GM23338 (cell line): ENCODE results near the gene RNF121. TPM values are rescaled to one million over a fixed set of nuclear protein-coding genes. Genes with fewer than 3 reads are reported as not detected.

ENCODE experiments used
- ATAC-seq: fragments of 200-7000 bp; cut with Tn5 transposase; 3 replicates; pipeline ENCODE4 v1.9.1; 2020
- DNase-seq: peaks from one replicate; pipeline ENCODE4 v3.0.0-alpha.2; 2015; ENCODE audit warnings: low spot score
- H2AFZ ChIP-seq: fragments of 200-600 bp; sonication (generic); 2 replicates; pipeline ENCODE4 v1.8.0; 2016; ENCODE audit warnings: antibody characterized with exemption, mild to moderate bottlenecking, moderate library complexity
- H3F3A ChIP-seq: fragments of 200-600 bp; sonication (generic); replicated peaks from 2 replicates; pipeline ENCODE4 v1.8.0; 2017; ENCODE audit warnings: antibody characterized with exemption, mixed run types, low read depth
- H3K27ac ChIP-seq: fragments of 200-600 bp; sonication (generic); 2 replicates; pipeline ENCODE4 v1.6.1; 2016; ENCODE audit warnings: low read depth
- H3K27me3 ChIP-seq: fragments of 200-600 bp; sonication (generic); 2 replicates; pipeline ENCODE4 v1.8.0; 2016; ENCODE audit warnings: mild to moderate bottlenecking, mixed run types, moderate library complexity; ENCODE audit not compliant: insufficient read depth
- H3K36me3 ChIP-seq: fragments of 200-600 bp; sonication (generic); 2 replicates; pipeline ENCODE4 v1.8.0; 2016; ENCODE audit warnings: mild to moderate bottlenecking; ENCODE audit not compliant: insufficient read depth
- H3K4me1 ChIP-seq: fragments of 200-600 bp; sonication (generic); 2 replicates; pipeline ENCODE4 v1.8.0; 2016; ENCODE audit warnings: mild to moderate bottlenecking, moderate library complexity; ENCODE audit not compliant: insufficient read depth
- H3K4me2 ChIP-seq: fragments of 200-600 bp; sonication (generic); 2 replicates; pipeline ENCODE4 v1.7.1; 2017; ENCODE audit warnings: mixed run types
- H3K4me3 ChIP-seq: fragments of 200-600 bp; sonication (generic); 2 replicates; pipeline ENCODE4 v1.6.1; 2016; ENCODE audit warnings: mixed run types
- H3K79me2 ChIP-seq: fragments of 200-600 bp; sonication (generic); replicated peaks from 2 replicates; pipeline ENCODE4 v1.8.0; 2017; ENCODE audit warnings: mild to moderate bottlenecking; ENCODE audit not compliant: insufficient read depth
- H3K9me2 ChIP-seq: fragments of 200-600 bp; sonication (generic); 2 replicates; pipeline ENCODE4 v1.8.0; 2017; ENCODE audit not compliant: insufficient read depth
- H4K20me1 ChIP-seq: fragments of 200-600 bp; sonication (generic); replicated peaks from 2 replicates; pipeline ENCODE4 v1.8.0; 2017; ENCODE audit warnings: mild to moderate bottlenecking; ENCODE audit not compliant: insufficient read depth
- H3K27ac Mint-ChIP-seq: 2 replicates; pipeline ENCODE4 v1.8.0; 2020; ENCODE audit warnings: inconsistent platforms, mild to moderate bottlenecking, moderate library complexity, mixed read lengths
- H3K27me3 Mint-ChIP-seq: 3 replicates; pipeline ENCODE4 v1.8.0; 2022; ENCODE audit warnings: low read depth, mild to moderate bottlenecking, moderate library complexity, mixed read lengths, inconsistent platforms; ENCODE audit not compliant: insufficient read depth, poor library complexity
- H3K36me3 Mint-ChIP-seq: 3 replicates; pipeline ENCODE4 v1.8.0; 2021; ENCODE audit warnings: low read depth, mild to moderate bottlenecking, inconsistent platforms, moderate library complexity, mixed read lengths
- H3K4me1 Mint-ChIP-seq: 3 replicates; pipeline ENCODE4 v1.8.0; 2020; ENCODE audit warnings: mild to moderate bottlenecking, inconsistent platforms, mixed read lengths
- H3K4me3 Mint-ChIP-seq: 3 replicates; pipeline ENCODE4 v1.8.0; 2021; ENCODE audit warnings: moderate library complexity, mild to moderate bottlenecking, inconsistent platforms, mixed read lengths
- H3K9me3 Mint-ChIP-seq: 3 replicates; pipeline ENCODE4 v1.8.0; 2020; ENCODE audit warnings: moderate library complexity, mild to moderate bottlenecking, inconsistent platforms, mixed read lengths
- JUNB ChIP-seq: IDR thresholded peaks from one replicate; pipeline ENCODE4 v1.6.1; 2016; ENCODE audit warnings: antibody characterized with exemption; ENCODE audit not compliant: unreplicated experiment
- STAT1 ChIP-seq: IDR thresholded peaks from one replicate; pipeline ENCODE4 v1.6.1; 2016; ENCODE audit warnings: antibody characterized with exemption; ENCODE audit not compliant: unreplicated experiment
- polyA plus RNA-seq: library from polyadenylated mRNA; unstranded; fragments of >200 nt; fragmentation: Nextera tagmentation; extraction: Ambion mirVana; gene quantifications from 2 replicates; pipeline ENCODE4 v1.2.1, GENCODE V29; 2016
- total RNA-seq: library from RNA; depleted of rRNA; stranded (reverse); fragments of >200 nt; shearing (Covaris generic); gene quantifications from 2 replicates; pipeline ENCODE4 v1.2.3, GENCODE V29; 2014
- TF ChIP-seq, protein P1 (sequence below): fragments of 250-450 bp; sonication (Bioruptor Pico); IDR thresholded peaks from 2 replicates; pipeline ENCODE4 v1.5.0; 2020; ENCODE audit warnings: mild to moderate bottlenecking, moderate library complexity
- TF ChIP-seq, protein P2 (sequence below), 2 experiments: fragments of 200-600 bp in 1 of 2; sonication (generic) in 1 of 2; conservative IDR thresholded peaks; 2 replicates each; pipeline versions ENCODE4 v1.5.1 to v1.6.1; 2016 to 2017; ENCODE audit warnings: antibody characterized with exemption in 2 of 2, low read depth in 2 of 2, mild to moderate bottlenecking in 2 of 2, moderate library complexity in 1 of 2
- TF ChIP-seq, protein P3 (sequence below): IDR thresholded peaks from one replicate; pipeline ENCODE4 v1.6.1; 2018; ENCODE audit warnings: antibody characterized with exemption; ENCODE audit not compliant: unreplicated experiment

The RNF121 gene
- total and polyA plus RNA-seq, 2 experiments from 2014 or later = 7.8 to 37.7 TPM

DNA sequence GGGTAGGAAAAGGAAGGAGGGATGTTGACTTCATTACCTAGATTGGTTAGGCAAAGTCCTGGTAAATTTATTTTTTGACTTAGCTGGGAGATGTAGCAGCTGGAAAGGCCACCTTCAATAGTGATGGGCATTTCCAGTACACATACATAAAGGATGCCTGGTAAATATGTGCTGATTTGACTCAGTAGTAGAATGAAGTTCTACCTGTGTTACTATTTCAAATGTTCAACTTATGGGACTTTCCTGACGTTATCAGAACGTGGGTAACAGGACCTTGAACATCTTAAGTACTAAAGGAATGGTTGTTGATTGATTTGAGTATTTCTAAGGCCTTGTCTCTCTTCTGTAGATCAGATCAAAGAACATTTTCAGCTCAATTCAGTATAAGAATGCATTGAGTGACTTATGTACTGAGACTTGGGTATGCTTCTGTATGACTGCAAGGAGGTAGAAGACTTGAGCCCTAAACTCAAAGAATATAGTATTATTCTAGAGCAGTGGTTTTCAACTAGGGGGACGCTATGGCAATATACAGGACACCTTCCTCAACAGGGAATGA is 27.1 kb downstream of the RNF121 start (continued):
- TF ChIP-seq, protein P1, sequence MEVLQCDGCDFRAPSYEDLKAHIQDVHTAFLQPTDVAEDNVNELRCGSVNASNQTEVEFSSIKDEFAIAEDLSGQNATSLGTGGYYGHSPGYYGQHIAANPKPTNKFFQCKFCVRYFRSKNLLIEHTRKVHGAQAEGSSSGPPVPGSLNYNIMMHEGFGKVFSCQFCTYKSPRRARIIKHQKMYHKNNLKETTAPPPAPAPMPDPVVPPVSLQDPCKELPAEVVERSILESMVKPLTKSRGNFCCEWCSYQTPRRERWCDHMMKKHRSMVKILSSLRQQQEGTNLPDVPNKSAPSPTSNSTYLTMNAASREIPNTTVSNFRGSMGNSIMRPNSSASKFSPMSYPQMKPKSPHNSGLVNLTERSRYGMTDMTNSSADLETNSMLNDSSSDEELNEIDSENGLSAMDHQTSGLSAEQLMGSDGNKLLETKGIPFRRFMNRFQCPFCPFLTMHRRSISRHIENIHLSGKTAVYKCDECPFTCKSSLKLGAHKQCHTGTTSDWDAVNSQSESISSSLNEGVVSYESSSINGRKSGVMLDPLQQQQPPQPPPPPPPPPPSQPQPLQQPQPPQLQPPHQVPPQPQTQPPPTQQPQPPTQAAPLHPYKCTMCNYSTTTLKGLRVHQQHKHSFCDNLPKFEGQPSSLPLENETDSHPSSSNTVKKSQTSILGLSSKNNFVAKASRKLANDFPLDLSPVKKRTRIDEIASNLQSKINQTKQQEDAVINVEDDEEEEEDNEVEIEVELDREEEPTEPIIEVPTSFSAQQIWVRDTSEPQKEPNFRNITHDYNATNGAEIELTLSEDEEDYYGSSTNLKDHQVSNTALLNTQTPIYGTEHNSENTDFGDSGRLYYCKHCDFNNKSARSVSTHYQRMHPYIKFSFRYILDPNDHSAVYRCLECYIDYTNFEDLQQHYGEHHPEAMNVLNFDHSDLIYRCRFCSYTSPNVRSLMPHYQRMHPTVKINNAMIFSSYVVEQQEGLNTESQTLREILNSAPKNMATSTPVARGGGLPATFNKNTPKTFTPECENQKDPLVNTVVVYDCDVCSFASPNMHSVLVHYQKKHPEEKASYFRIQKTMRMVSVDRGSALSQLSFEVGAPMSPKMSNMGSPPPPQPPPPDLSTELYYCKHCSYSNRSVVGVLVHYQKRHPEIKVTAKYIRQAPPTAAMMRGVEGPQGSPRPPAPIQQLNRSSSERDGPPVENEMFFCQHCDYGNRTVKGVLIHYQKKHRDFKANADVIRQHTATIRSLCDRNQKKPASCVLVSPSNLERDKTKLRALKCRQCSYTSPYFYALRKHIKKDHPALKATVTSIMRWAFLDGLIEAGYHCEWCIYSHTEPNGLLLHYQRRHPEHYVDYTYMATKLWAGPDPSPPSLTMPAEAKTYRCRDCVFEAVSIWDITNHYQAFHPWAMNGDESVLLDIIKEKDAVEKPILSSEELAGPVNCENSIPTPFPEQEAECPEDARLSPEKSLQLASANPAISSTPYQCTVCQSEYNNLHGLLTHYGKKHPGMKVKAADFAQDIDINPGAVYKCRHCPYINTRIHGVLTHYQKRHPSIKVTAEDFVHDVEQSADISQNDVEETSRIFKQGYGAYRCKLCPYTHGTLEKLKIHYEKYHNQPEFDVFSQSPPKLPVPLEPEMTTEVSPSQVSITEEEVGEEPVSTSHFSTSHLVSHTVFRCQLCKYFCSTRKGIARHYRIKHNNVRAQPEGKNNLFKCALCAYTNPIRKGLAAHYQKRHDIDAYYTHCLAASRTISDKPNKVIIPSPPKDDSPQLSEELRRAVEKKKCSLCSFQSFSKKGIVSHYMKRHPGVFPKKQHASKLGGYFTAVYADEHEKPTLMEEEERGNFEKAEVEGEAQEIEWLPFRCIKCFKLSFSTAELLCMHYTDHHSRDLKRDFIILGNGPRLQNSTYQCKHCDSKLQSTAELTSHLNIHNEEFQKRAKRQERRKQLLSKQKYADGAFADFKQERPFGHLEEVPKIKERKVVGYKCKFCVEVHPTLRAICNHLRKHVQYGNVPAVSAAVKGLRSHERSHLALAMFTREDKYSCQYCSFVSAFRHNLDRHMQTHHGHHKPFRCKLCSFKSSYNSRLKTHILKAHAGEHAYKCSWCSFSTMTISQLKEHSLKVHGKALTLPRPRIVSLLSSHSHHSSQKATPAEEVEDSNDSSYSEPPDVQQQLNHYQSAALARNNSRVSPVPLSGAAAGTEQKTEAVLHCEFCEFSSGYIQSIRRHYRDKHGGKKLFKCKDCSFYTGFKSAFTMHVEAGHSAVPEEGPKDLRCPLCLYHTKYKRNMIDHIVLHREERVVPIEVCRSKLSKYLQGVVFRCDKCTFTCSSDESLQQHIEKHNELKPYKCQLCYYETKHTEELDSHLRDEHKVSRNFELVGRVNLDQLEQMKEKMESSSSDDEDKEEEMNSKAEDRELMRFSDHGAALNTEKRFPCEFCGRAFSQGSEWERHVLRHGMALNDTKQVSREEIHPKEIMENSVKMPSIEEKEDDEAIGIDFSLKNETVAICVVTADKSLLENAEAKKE = no peak
- TF ChIP-seq STAT1 (no peak), JUNB (no peak)
- TF ChIP-seq, protein P2, sequence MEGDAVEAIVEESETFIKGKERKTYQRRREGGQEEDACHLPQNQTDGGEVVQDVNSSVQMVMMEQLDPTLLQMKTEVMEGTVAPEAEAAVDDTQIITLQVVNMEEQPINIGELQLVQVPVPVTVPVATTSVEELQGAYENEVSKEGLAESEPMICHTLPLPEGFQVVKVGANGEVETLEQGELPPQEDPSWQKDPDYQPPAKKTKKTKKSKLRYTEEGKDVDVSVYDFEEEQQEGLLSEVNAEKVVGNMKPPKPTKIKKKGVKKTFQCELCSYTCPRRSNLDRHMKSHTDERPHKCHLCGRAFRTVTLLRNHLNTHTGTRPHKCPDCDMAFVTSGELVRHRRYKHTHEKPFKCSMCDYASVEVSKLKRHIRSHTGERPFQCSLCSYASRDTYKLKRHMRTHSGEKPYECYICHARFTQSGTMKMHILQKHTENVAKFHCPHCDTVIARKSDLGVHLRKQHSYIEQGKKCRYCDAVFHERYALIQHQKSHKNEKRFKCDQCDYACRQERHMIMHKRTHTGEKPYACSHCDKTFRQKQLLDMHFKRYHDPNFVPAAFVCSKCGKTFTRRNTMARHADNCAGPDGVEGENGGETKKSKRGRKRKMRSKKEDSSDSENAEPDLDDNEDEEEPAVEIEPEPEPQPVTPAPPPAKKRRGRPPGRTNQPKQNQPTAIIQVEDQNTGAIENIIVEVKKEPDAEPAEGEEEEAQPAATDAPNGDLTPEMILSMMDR (conservative IDR thresholded peaks at IDR 0.05; ENCODE audit: low read depth in 2 of 2) = no peak

DNA sequence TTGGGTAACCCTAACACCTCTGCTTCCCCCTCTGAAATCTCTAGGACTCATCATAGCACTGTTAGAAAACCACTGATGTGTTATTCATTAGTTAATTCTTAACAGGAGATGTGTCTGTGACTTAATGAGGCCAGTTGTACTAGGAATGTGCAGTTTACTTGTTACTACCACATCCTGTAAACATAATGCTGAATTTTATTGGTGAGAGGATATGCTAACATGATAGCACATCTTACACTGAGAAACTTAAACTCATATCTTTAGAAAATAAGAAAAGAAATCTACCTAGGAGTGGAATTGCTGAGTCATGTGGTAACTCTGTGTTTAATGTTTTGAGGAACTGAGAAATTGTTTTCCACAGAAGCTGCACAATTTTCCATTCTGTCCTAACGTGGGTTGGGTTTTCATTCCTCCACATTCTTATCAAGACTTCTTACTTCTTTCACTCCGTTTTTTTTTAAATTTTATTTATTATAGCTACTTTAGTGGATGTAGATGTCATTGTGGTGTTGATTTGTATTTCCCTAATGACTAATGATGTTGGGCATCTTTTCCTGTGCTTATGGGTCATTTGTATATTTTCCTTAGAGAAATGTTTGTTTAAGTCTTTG is 33.7 kb downstream of the RNF121 start:
- Histone ChIP-seq H3K27ac (no peak overlapping the region), H3K9me2 (no peaks in the 10 kb centered on the region), H3K4me1 (no peaks in the 10 kb centered on the region), H3K79me2 (peaks cover 16% of the 10 kb centered on the region), H3F3A (no peaks in the 10 kb centered on the region), H3K27me3 (no peaks in the 10 kb centered on the region), H3K36me3 (peaks cover 8% of the 10 kb centered on the region; the same call in 1 of the 2 replicates), H3K4me3 (no peak overlapping the region), H2AFZ (no peak overlapping the region), H4K20me1 (peaks cover 9% of the 10 kb centered on the region), H3K4me2 (no peak overlapping the region)
- ATAC-seq (no peak), DNase-seq (no peak)
- H3K4me1 Mint-ChIP-seq = no peaks in the 10 kb centered on the region
- H3K9me3 Mint-ChIP-seq = no peaks in the 10 kb centered on the region
- H3K4me3 Mint-ChIP-seq = no peak overlapping the region
- no peak overlapping the region for H3K27ac Mint-ChIP-seq
- H3K27me3 Mint-ChIP-seq = no peaks in the 10 kb centered on the region
- H3K36me3 Mint-ChIP-seq = peaks cover 26% of the 10 kb centered on the region
- TF ChIP-seq STAT1 (no peak), JUNB (no peak)
- TF ChIP-seq, protein P3, sequence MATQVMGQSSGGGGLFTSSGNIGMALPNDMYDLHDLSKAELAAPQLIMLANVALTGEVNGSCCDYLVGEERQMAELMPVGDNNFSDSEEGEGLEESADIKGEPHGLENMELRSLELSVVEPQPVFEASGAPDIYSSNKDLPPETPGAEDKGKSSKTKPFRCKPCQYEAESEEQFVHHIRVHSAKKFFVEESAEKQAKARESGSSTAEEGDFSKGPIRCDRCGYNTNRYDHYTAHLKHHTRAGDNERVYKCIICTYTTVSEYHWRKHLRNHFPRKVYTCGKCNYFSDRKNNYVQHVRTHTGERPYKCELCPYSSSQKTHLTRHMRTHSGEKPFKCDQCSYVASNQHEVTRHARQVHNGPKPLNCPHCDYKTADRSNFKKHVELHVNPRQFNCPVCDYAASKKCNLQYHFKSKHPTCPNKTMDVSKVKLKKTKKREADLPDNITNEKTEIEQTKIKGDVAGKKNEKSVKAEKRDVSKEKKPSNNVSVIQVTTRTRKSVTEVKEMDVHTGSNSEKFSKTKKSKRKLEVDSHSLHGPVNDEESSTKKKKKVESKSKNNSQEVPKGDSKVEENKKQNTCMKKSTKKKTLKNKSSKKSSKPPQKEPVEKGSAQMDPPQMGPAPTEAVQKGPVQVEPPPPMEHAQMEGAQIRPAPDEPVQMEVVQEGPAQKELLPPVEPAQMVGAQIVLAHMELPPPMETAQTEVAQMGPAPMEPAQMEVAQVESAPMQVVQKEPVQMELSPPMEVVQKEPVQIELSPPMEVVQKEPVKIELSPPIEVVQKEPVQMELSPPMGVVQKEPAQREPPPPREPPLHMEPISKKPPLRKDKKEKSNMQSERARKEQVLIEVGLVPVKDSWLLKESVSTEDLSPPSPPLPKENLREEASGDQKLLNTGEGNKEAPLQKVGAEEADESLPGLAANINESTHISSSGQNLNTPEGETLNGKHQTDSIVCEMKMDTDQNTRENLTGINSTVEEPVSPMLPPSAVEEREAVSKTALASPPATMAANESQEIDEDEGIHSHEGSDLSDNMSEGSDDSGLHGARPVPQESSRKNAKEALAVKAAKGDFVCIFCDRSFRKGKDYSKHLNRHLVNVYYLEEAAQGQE = no peak
